K562 (cell line): ENCODE measurements around the gene EGFL7. TPM values are rescaled to one million over a fixed set of nuclear protein-coding genes. Genes with fewer than 3 reads are reported as not detected.

ENCODE experiments used
- DLX4 ChIP-seq: fragments of 250-450 bp; sonication (Bioruptor Pico); IDR thresholded peaks from 2 replicates; pipeline ENCODE4 v1.6.1; 2021; ENCODE audit warnings: mild to moderate bottlenecking
- EGR1 ChIP-seq: fragments of 450-650 bp; conservative IDR thresholded peaks from 2 replicates; pipeline ENCODE4 v1.6.1; 2017; ENCODE audit warnings: mild to moderate bottlenecking
- GABPB2 ChIP-seq: fragments of 250-450 bp; sonication (Bioruptor Pico); conservative IDR thresholded peaks from 2 replicates; pipeline ENCODE4 v1.5.1; 2021; ENCODE audit warnings: mild to moderate bottlenecking
- HDAC6 ChIP-seq: IDR thresholded peaks from 2 replicates; pipeline ENCODE4 v1.6.1; 2012; ENCODE audit warnings: low read depth, mild to moderate bottlenecking, control low read depth, inconsistent platforms, low read length, moderate library complexity
- HEY1 ChIP-seq: fragments of 250-450 bp; sonication (Bioruptor Pico); IDR thresholded peaks from 2 replicates; pipeline ENCODE4 v1.5.0; 2020; ENCODE audit warnings: mild to moderate bottlenecking, moderate library complexity, borderline replicate concordance
- KAT2B ChIP-seq: IDR thresholded peaks from one replicate; pipeline ENCODE4 v1.6.1; 2012; ENCODE audit warnings: low read depth, mild to moderate bottlenecking, control low read depth, inconsistent platforms, low read length, moderate library complexity
- KLF16 ChIP-seq: IDR thresholded peaks from 2 replicates; pipeline ENCODE4 v1.6.1; 2016; ENCODE audit warnings: antibody characterized with exemption
- MAFG ChIP-seq: fragments of 450-650 bp; conservative IDR thresholded peaks from 2 replicates; pipeline ENCODE4 v1.6.1; 2016; ENCODE audit warnings: missing genetic modification characterization, missing compliant biosample characterization
- POU5F1 ChIP-seq: fragments of 150-350 bp; IDR thresholded peaks from 2 replicates; pipeline ENCODE4 v1.6.1; 2014; ENCODE audit warnings: borderline replicate concordance, low read length, low read depth, mild to moderate bottlenecking; ENCODE audit not compliant: partially characterized antibody
- TCF7L2 ChIP-seq: fragments of 150-350 bp; IDR thresholded peaks from 2 replicates; pipeline ENCODE4 v1.6.1; 2016; ENCODE audit warnings: low read depth, mild to moderate bottlenecking, low read length, moderate library complexity
- YY1 ChIP-seq, 3 experiments: IDR thresholded peaks; 2 replicates each; pipeline ENCODE4 v1.6.1; 2011; ENCODE audit warnings: low read length in 2 of 3, mild to moderate bottlenecking in 2 of 3, moderate library complexity in 2 of 3, borderline replicate concordance in 1 of 3, control low read depth in 1 of 3, low read depth in 1 of 3; ENCODE audit not compliant: insufficient read depth in 3 of 3, insufficient replicate concordance in 2 of 3, control insufficient read depth in 1 of 3, insufficient read length in 1 of 3; ENCODE audit errors: extremely low read depth in 1 of 3
- ZFP30 ChIP-seq: fragments of 250-450 bp; sonication (Bioruptor Pico); IDR thresholded peaks from 2 replicates; pipeline ENCODE4 v1.8.0; 2022; ENCODE audit warnings: moderate library complexity, mild to moderate bottlenecking, inconsistent platforms, borderline replicate concordance
- ZKSCAN3 ChIP-seq: fragments of 250-450 bp; sonication (Bioruptor Pico); IDR thresholded peaks from 2 replicates; pipeline ENCODE4 v1.4.0; 2020
- ZNF165 ChIP-seq: fragments of 250-450 bp; sonication (Bioruptor Pico); IDR thresholded peaks from 2 replicates; pipeline ENCODE4 v1.4.0; 2020; ENCODE audit warnings: borderline replicate concordance
- polyA plus RNA-seq, 8 experiments: library from polyadenylated mRNA; depleted of rRNA in 4 of 8; stranded (reverse) in 5 of 8; unstranded in 3 of 8; fragments of >200 nt; fragmentation: Nextera tagmentation in 2 of 8; fragmentation: Illumina TruSeq in 1 of 8; extraction: Ambion mirVana in 2 of 8; extraction: Trizol in 1 of 8; gene quantifications; 2 replicates each; pipeline versions ENCODE4 v1.2.1 to v1.2.3, GENCODE V29; 2011 to 2014; ENCODE audit warnings: inconsistent platforms in 1 of 8, missing spikeins in 1 of 8
- total RNA-seq, 7 experiments: library from RNA; depleted of rRNA in 6 of 7; stranded (reverse); fragments of >200 nt in 6 of 7; fragmentation: Illumina TruSeq in 2 of 7; extraction: Trizol in 2 of 7; gene quantifications; 2 replicates each; pipeline versions ENCODE4 v1.2.1 to v1.2.3, GENCODE V29; 2011 to 2021; ENCODE audit warnings: low replicate concordance in 1 of 7
- TF ChIP-seq, protein P1 (sequence below): sonication (generic); formaldehyde crosslinking; IDR thresholded peaks from 2 replicates; pipeline ENCODE4 v1.8.1; 2022; ENCODE audit warnings: missing genetic modification reagents
- TF ChIP-seq, protein P2 (sequence below), 2 experiments: IDR thresholded peaks in 1 of 2; conservative IDR thresholded peaks in 1 of 2; 2 replicates each; pipeline ENCODE4 v1.6.1; 2016; ENCODE audit warnings: low read depth in 2 of 2, mild to moderate bottlenecking in 1 of 2, missing compliant biosample characterization in 1 of 2, missing genetic modification characterization in 1 of 2, moderate library complexity in 1 of 2
- TF ChIP-seq, protein P3 (sequence below): fragments of 250-450 bp; sonication (Bioruptor Pico); IDR thresholded peaks from 2 replicates; pipeline ENCODE4 v1.5.1; 2021; ENCODE audit warnings: mild to moderate bottlenecking

Gene EGFL7
- total and polyA plus RNA-seq, 9 of the 15 experiments (the other 6 are each of a cell fraction or from before 2014, with no cell fraction given), result 1.5 to 286 (median 55.5) TPM

- TF ChIP-seq EGR1 (0 out of 2 replicates have a peak, but pooled peaks have one; percentile 3), POU5F1 (no peak), DLX4 (CRISPR knock-in tag) (no peak), MAFG (tag) (no peak), ZNF165 (CRISPR knock-in tag) (no peak), KAT2B (no peak), ZFP30 (no peak), HDAC6 (no peak), GABPB2 (CRISPR knock-in tag) (no peak), ZKSCAN3 (CRISPR knock-in tag) (no peak), HEY1 (CRISPR knock-in tag) (no peak), TCF7L2 (no peak), YY1 (IDR thresholded peaks at IDR 0.05; ENCODE audit: borderline replicate concordance in 1 of 3, control insufficient read depth in 1 of 3, extremely low read depth in 1 of 3, insufficient read depth in 3 of 3, insufficient read length in 1 of 3, insufficient replicate concordance in 2 of 3, low read depth in 1 of 3, low read length in 2 of 3) (peak in 1 of 3 experiments; percentile 46), KLF16 (no peak)
- TF ChIP-seq, protein P1, sequence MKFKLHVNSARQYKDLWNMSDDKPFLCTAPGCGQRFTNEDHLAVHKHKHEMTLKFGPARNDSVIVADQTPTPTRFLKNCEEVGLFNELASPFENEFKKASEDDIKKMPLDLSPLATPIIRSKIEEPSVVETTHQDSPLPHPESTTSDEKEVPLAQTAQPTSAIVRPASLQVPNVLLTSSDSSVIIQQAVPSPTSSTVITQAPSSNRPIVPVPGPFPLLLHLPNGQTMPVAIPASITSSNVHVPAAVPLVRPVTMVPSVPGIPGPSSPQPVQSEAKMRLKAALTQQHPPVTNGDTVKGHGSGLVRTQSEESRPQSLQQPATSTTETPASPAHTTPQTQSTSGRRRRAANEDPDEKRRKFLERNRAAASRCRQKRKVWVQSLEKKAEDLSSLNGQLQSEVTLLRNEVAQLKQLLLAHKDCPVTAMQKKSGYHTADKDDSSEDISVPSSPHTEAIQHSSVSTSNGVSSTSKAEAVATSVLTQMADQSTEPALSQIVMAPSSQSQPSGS, result no peak
- TF ChIP-seq, protein P2, sequence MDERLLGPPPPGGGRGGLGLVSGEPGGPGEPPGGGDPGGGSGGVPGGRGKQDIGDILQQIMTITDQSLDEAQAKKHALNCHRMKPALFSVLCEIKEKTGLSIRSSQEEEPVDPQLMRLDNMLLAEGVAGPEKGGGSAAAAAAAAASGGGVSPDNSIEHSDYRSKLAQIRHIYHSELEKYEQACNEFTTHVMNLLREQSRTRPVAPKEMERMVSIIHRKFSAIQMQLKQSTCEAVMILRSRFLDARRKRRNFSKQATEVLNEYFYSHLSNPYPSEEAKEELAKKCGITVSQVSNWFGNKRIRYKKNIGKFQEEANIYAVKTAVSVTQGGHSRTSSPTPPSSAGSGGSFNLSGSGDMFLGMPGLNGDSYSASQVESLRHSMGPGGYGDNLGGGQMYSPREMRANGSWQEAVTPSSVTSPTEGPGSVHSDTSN (CRISPR knock-in tag; IDR thresholded peaks at IDR 0.05; ENCODE audit: low read depth), result no peak
- TF ChIP-seq, protein P2 (tag; conservative IDR thresholded peaks at IDR 0.05; ENCODE audit: low read depth), result no peak
- TF ChIP-seq, protein P3, sequence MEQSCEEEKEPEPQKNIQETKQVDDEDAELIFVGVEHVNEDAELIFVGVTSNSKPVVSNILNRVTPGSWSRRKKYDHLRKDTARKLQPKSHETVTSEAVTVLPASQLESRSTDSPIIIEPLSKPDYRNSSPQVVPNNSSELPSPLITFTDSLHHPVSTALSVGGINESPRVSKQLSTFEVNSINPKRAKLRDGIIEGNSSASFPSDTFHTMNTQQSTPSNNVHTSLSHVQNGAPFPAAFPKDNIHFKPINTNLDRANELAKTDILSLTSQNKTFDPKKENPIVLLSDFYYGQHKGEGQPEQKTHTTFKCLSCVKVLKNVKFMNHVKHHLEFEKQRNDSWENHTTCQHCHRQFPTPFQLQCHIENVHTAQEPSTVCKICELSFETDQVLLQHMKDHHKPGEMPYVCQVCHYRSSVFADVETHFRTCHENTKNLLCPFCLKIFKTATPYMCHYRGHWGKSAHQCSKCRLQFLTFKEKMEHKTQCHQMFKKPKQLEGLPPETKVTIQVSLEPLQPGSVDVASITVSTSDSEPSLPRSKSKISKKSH (CRISPR knock-in tag), result no peak
Observed at GRCh38 chr9:136686794-136687711, 24.3 kb downstream of the EGFL7 start, which contains the start of gene AGPAT2 (continued).
